Body of pancreas (tissue), 4 donors: Measurements from ENCODE around the gene SLK.

Experiments
- POLR2A ChIP-seq, 3 donors: fragments of 450-650 bp; IDR thresholded peaks; one replicate each; pipeline ENCODE4 v1.6.1; 2016; ENCODE audit warnings: antibody characterized with exemption in 3 of 3, mild to moderate bottlenecking in 2 of 3
- TF ChIP-seq, protein P1 (sequence below), 7 experiments: fragments of 450-650 bp in 4 of 7; fragments of 200-600 bp in 3 of 7; sonication (generic) in 3 of 7; IDR thresholded peaks; one replicate each; pipeline ENCODE4 v1.5.1; 2016 to 2019; ENCODE audit warnings: antibody characterized with exemption in 7 of 7

DNA sequence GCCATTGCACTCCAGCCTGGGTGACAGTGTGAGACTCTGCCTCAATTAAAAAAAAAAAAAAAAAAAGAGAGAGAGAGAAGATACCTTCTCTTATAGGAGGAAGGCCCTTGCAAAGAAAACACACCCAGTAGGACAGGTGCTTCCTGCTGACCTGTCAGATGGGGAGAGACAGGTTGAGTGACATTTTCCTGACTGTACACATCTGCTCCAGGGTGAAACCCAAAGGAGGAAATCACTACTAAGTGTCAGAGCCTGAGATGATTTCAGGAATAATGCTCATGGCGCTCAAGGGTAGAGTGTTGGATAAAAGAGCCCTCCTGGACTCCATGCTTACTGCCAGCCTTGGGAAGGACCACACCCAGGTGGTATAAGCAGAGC lies 47.3 kb upstream of the SLK start:
- TF ChIP-seq POLR2A (IDR thresholded peaks at IDR 0.05): no peak
- TF ChIP-seq, protein P1, sequence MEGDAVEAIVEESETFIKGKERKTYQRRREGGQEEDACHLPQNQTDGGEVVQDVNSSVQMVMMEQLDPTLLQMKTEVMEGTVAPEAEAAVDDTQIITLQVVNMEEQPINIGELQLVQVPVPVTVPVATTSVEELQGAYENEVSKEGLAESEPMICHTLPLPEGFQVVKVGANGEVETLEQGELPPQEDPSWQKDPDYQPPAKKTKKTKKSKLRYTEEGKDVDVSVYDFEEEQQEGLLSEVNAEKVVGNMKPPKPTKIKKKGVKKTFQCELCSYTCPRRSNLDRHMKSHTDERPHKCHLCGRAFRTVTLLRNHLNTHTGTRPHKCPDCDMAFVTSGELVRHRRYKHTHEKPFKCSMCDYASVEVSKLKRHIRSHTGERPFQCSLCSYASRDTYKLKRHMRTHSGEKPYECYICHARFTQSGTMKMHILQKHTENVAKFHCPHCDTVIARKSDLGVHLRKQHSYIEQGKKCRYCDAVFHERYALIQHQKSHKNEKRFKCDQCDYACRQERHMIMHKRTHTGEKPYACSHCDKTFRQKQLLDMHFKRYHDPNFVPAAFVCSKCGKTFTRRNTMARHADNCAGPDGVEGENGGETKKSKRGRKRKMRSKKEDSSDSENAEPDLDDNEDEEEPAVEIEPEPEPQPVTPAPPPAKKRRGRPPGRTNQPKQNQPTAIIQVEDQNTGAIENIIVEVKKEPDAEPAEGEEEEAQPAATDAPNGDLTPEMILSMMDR (IDR thresholded peaks at IDR 0.05): no peak
